HG03064 (cell line): ENCODE measurements around the gene TSPO.
"Not testable (repeated sequence)": the region's sequence is repeated elsewhere in the genome, so short reads cannot be mapped to it uniquely, and the experiment has no call there.

ENCODE experiments used
- ATAC-seq: cut with Tn5 transposase; IDR thresholded peaks from one replicate; pipeline ENCODE4 v1.9.1; 2021; ENCODE audit warnings: low read depth; ENCODE audit not compliant: unreplicated experiment

Gene TSPO

GRCh38 chr22:43151251-43152002 is at the start of gene TSPO:
Gene TSPO (plus strand): TSS chr22:43151559. CDS start chr22:43159239, 7,680 bp downstream.
- ATAC-seq = no peak

GRCh38 chr22:43104056-43104625 is 47.2 kb upstream of the TSPO start:
- ATAC-seq = not testable (repeated sequence)

DNA sequence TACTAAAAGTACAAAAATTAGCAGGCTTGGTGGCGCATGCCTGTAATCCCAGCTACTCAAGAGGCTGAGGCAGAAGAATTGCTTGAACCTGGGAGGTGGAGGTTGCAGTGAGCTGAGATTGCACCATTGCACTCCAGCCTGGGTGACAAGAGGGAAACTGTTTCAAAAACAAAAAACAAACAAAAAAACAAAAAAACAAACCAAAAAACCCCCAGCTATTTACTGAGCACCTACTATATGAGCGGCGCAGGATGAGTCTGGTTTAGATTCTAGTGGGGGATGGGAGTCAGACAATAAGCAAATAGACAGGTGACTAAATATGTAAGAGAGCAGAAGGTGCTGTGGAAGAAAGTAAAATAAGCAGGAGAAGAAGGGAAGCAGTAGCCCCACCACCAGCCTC is 46.4 kb upstream of the TSPO start:
- not testable (repeated sequence) for ATAC-seq

- ATAC-seq = no peak
Observed at GRCh38 chr22:43106302-43106701, 45.1 kb upstream of the TSPO start.

- ATAC-seq = no peak
Observed at GRCh38 chr22:43109511-43109910, 41.8 kb upstream of the TSPO start.

DNA sequence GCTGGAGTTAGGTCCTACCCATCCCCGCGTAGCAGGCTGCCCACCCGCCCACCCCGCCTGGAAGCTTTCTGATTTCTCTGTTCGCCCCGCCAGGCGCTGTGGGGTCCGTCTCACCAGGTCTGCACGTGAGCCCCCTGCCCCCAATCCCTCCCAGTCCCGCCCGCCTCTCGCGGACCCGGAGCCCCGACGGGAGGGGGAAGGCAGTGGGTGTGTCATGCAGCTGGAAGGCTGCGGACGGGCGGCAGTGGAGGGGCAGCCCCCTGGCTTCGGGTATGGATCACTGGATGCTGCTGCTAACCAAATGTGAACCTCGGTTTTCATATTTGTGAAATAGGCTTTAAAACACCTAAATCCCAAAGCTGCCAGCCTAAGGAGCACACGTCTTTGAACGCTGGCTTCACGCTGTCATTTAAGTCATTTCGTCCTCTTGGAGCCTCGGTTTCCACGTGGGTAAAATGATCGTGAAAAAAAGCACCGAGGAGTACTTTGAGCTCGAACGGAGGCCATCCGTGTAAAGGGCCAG is 41.4 kb upstream of the TSPO start:
- no peak for ATAC-seq

- no peak for ATAC-seq
Observed at GRCh38 chr22:43110444-43110926, 40.9 kb upstream of the TSPO start, which contains the start of gene BIK. Gene BIK (plus strand): TSS chr22:43110750. CDS start chr22:43124023, 13,273 bp downstream.

DNA sequence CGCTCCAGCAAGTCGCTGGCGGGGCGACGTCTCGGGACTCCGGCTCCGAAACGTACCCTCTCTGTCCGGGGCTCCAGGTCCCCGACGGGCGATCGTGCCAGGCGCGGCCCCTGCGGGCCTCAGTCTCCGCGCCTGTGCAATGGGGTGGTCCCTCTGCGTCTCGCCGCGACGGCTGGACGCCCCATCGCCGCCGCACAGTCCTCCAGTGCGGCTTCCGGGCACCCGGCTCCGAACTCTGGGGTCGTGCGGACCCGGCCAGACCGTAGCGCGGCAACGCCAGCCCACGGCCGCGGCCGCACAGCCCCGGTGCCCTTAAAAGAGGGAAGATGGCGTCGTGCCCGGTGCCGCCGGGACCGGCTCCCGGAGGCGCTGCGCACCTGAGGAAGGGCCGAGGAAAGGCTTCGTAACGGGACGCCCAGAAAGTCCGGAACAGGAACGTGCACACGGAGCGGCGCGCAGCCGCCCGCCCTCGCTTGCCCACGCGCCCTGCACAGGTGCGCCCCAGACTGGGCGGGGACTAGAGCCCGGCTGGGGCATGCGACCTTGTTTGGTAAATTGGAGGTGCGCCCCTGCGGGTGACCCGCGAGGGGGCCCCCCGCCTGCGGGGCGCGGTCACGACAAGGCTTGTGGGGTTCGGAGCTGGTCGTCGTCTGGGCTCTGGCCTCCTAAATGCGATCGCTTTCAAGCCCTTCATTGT is 40.3 kb upstream of the TSPO start:
- ATAC-seq = no peak

GRCh38 chr22:43113526-43114251 is 37.7 kb upstream of the TSPO start:
- no peak for ATAC-seq

GRCh38 chr22:43114958-43115357 is 36.4 kb upstream of the TSPO start:
- no peak for ATAC-seq

- no peak for ATAC-seq
Observed at GRCh38 chr22:43116932-43117331, 34.4 kb upstream of the TSPO start.

DNA sequence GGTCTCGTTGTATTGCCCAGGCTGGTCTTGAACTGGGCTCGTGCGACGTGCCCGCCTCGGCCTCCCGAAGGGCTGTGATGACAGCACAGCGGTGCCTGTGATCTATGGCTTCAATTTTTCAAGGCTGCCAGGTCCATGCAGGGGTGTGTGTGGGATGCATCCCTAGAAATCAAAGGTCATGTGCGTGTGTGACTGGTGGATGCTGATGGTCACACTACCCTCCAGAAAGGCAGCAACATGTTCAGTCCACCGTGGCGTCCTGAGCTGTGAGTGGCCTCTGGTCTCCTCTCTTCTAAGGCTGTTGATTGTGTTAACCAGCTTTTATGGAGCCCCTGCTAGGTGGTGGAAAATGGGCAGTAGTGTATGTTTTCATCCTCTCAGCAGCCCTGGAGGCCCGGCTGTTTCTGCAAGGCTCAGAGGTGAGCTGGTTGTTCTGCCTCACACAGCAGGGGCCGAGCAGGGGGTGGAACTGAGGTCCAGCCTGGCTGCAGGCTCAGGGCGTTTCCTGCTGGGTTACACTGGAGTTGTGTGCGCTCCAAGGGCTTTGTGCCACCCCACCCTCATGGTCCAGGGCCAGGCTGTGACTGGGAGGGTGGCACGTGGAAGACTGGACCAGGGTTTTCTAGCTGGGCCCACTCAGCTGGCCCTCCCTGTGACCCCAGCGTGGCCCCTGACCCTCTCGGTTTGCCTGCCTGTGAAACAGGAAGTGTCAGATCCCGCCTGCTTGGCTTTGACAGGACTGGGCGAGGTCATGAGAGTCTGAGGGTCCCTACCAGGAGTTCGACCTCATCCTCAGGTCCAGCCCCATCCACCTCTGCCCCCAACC is 33.1 kb upstream of the TSPO start:
- no peak for ATAC-seq

DNA sequence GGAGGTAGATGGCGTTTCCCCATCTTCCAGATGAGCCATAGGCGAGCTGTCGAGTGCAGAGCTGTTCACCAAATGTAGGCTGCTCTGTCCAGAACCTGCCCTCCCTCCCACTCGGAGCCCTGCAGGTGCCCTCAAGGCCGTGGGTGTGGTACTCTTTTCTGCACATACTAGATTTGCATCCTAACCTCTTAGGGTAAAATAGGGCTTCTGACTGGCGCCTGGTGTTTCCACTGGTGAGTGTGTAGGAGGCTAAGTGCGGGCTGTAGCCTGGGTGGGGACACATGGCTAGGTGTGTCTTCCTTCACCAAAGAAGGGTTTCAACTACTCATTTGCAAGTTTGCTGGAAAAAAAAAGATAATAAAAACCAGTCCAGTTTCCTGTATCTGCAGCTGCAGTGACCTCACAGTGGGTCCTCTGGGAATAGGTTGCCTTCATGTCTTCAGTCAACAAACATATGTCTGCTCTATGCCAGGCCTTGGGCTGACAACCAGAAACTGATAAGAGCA is 32.4 kb upstream of the TSPO start:
- ATAC-seq = no peak

- no peak for ATAC-seq
Observed at GRCh38 chr22:43126501-43127165, 24.7 kb upstream of the TSPO start.

- ATAC-seq = no peak
Observed at GRCh38 chr22:43127166-43127908, 24.0 kb upstream of the TSPO start.

DNA sequence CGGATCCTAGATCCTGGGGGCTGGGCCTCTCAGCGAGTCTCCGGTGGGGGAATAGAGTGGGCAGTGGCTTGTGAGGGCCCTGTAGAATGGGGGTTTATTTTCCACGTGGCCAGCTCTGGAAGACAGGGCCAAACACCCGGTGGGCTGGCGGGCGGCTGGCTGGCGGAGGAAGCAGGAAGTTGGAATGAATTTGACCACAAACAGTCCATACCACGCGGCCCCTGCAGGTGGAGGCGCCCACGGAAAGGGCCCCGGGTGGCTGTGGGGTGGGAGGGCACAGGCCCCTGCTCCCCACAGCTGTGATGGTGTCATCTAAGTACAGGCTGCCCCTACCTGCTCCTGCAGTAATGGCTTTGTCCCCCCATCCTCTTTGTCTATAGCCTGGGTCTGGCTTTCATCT is 23.2 kb upstream of the TSPO start:
- ATAC-seq = no peak

- no peak for ATAC-seq
Observed at GRCh38 chr22:43128928-43129424, 22.4 kb upstream of the TSPO start.
